IMR-90 (cell line): Measurements from ENCODE around the gene C10orf67.

Experiments used
- CTCF ChIP-seq: conservative IDR thresholded peaks from 2 replicates; pipeline ENCODE4 v1.5.1; 2012; ENCODE audit warnings: mild to moderate bottlenecking, low read depth, low read length, improper control_type of control experiment
- MAZ ChIP-seq: IDR thresholded peaks from 2 replicates; pipeline ENCODE4 v1.6.1; 2012; ENCODE audit warnings: low read depth, mild to moderate bottlenecking, low read length, improper control_type of control experiment, moderate library complexity, borderline replicate concordance
- MXI1 ChIP-seq: IDR thresholded peaks from 2 replicates; pipeline ENCODE4 v1.6.1; 2012; ENCODE audit warnings: low read depth, mild to moderate bottlenecking, low read length, moderate library complexity, borderline replicate concordance
- POLR2A ChIP-seq: IDR thresholded peaks from 2 replicates; pipeline ENCODE4 v1.6.1; 2012; ENCODE audit warnings: mild to moderate bottlenecking, low read depth, low read length
- RCOR1 ChIP-seq: IDR thresholded peaks from 2 replicates; pipeline ENCODE4 v1.6.1; 2012; ENCODE audit warnings: mild to moderate bottlenecking, low read length, improper control_type of control experiment; ENCODE audit not compliant: insufficient replicate concordance

- TF ChIP-seq CTCF: no peak
- no peak for TF ChIP-seq POLR2A
- no peak for TF ChIP-seq RCOR1
- no peak for TF ChIP-seq MAZ
- no peak for TF ChIP-seq MXI1
Measured at GRCh38 chr10:23322082-23322481, 22.5 kb downstream of the C10orf67 start.
